PFSK-1 (cell line): ENCODE measurements around the gene TGFB2.

Source experiments
- POLR2AphosphoS5 ChIP-seq: IDR thresholded peaks from 2 replicates; pipeline ENCODE4 v1.6.1; 2012; ENCODE audit warnings: low read depth, mild to moderate bottlenecking, control low read depth, low read length, moderate library complexity
- TAF1 ChIP-seq: IDR thresholded peaks from 2 replicates; pipeline ENCODE4 v1.6.1; 2012; ENCODE audit warnings: low read length, control low read depth, borderline replicate concordance; ENCODE audit not compliant: insufficient read depth

GRCh38 chr1:218401998-218402785, 57.1 kb downstream of the TGFB2 start:
- TF ChIP-seq TAF1 (no peak), POLR2AphosphoS5 (no peak)
